ENCODE data around the gene ABCA13.

DNA sequence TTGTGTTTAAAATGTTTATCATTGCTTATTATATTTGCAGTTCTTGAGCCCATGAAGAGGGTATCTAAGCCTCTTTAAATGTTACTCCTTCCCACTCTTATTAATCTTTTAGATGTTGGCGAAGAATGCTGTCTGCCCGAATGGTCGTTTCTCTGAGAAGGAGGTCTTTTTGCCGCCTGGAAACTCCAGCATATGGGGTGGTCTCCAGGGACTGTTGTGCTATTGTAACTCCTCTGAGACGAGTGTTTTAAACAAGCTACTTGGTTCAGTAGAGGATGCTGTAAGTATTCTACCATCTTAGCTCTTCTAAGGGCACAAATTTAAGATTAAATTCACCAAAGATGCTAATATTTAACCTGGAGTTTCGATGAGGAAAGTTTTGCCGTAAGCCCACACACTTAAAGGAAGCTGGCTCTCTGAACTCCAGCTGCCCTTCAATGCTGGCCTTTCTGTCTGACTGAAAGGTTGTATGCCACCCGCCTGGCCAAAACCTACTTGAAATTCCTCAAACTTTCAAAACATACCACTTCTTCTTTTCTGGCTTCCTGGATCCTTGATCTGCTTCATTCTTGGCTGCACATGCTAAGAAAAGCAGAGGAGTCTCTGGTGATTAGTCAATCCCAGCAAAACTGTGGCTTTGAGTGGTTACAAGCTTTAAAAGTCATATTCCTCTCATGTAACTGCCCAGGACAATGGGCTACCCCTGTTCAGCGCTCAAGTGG lies 74.7 kb downstream of the ABCA13 start:
- TF ChIP-seq, protein P1, sequence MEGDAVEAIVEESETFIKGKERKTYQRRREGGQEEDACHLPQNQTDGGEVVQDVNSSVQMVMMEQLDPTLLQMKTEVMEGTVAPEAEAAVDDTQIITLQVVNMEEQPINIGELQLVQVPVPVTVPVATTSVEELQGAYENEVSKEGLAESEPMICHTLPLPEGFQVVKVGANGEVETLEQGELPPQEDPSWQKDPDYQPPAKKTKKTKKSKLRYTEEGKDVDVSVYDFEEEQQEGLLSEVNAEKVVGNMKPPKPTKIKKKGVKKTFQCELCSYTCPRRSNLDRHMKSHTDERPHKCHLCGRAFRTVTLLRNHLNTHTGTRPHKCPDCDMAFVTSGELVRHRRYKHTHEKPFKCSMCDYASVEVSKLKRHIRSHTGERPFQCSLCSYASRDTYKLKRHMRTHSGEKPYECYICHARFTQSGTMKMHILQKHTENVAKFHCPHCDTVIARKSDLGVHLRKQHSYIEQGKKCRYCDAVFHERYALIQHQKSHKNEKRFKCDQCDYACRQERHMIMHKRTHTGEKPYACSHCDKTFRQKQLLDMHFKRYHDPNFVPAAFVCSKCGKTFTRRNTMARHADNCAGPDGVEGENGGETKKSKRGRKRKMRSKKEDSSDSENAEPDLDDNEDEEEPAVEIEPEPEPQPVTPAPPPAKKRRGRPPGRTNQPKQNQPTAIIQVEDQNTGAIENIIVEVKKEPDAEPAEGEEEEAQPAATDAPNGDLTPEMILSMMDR (tag by site-specific recombination; IDR thresholded peaks at IDR 0.05): no peak
- TF ChIP-seq YY1 (tag by site-specific recombination; IDR thresholded peaks at IDR 0.05): no peak
- TF ChIP-seq, protein P2, sequence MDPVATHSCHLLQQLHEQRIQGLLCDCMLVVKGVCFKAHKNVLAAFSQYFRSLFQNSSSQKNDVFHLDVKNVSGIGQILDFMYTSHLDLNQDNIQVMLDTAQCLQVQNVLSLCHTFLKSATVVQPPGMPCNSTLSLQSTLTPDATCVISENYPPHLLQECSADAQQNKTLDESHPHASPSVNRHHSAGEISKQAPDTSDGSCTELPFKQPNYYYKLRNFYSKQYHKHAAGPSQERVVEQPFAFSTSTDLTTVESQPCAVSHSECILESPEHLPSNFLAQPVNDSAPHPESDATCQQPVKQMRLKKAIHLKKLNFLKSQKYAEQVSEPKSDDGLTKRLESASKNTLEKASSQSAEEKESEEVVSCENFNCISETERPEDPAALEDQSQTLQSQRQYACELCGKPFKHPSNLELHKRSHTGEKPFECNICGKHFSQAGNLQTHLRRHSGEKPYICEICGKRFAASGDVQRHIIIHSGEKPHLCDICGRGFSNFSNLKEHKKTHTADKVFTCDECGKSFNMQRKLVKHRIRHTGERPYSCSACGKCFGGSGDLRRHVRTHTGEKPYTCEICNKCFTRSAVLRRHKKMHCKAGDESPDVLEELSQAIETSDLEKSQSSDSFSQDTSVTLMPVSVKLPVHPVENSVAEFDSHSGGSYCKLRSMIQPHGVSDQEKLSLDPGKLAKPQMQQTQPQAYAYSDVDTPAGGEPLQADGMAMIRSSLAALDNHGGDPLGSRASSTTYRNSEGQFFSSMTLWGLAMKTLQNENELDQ (tag by site-specific recombination; IDR thresholded peaks at IDR 0.05; ENCODE audit: low read depth): no peak
